ENCODE measurements around the gene ZNF430. TPM values are rescaled to one million over a fixed set of nuclear protein-coding genes. Genes with fewer than 3 reads are reported as not detected.
"Not testable (repeated sequence)": the region's sequence is repeated elsewhere in the genome, so short reads cannot be mapped to it uniquely, and the experiment has no call there.

The ZNF430 gene
- total and polyA plus RNA-seq, 2 experiments from 2014 or later = 13.1 to 20.0 TPM

DNA sequence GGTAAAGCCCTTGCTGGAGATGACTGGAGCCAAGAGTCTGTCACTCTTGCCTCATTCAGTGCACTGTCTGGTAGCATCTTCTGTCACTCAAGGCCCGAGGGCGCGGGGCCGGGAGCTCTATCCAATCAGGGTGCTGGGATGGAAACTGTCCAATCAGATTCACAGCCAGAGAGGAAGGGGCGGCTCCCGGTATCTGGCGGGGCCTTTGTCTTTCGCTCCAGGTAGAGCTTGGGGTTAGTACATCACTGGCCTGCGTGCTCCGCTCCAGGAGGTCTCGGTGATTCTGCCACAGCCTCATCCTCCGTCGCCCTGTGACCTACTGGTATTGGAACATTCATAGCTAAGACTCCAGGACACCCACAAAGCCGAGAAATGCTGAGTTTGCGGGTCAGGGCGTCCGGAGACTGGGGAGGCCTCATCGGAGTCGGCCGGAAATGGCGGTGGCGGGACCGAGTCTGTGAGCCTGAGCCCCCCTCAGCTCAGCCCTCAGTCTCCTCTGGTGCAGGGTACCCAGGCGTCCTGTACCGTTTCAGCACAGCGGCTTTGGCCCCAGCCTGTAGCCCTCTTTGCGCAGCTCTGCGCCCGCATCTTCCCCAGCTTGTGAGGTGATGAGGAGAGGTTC, 20.6 kb upstream of the ZNF430 start:
- peaks cover 8% of the 10 kb centered on the region; the same call in 1 of the 3 replicates for H3K9me3 Mint-ChIP-seq
- peak; percentile 98 for DNase-seq (ENCODE audit: low spot score)
- peaks cover 29% of the 10 kb centered on the region for H3K36me3 Mint-ChIP-seq (ENCODE audit: low read depth)
- Histone ChIP-seq H3K36me3 (ENCODE audit: insufficient read depth) (no peaks in the 10 kb centered on the region), H3K4me2 (peak overlapping the region; percentile 84), H3K79me2 (replicated peaks; ENCODE audit: insufficient read depth) (peaks cover 29% of the 10 kb centered on the region), H3K27ac (ENCODE audit: low read depth) (peak overlapping the region; percentile 69), H3K27me3 (ENCODE audit: insufficient read depth) (no peaks in the 10 kb centered on the region), H2AFZ (no peak overlapping the region; the same call in 1 of the 2 replicates), H4K20me1 (replicated peaks; ENCODE audit: insufficient read depth) (no peaks in the 10 kb centered on the region), H3F3A (replicated peaks; ENCODE audit: low read depth) (no peaks in the 10 kb centered on the region), H3K4me1 (ENCODE audit: insufficient read depth) (peaks cover 20% of the 10 kb centered on the region), H3K4me3 (peak overlapping the region; percentile 70), H3K9me2 (ENCODE audit: insufficient read depth) (no peaks in the 10 kb centered on the region)
- peaks cover 21% of the 10 kb centered on the region for H3K4me1 Mint-ChIP-seq
- peaks cover 11% of the 10 kb centered on the region for H3K27me3 Mint-ChIP-seq (ENCODE audit: insufficient read depth, low read depth, poor library complexity)
- peak overlapping the region; percentile 99 for H3K27ac Mint-ChIP-seq
- peak overlapping the region; percentile 99 for H3K4me3 Mint-ChIP-seq
- peak; percentile 98 for ATAC-seq
- TF ChIP-seq NANOG (IDR thresholded peaks at IDR 0.05; ENCODE audit: borderline replicate concordance) (no peak), REST (IDR thresholded peaks at IDR 0.05; ENCODE audit: unreplicated experiment) (no peak), CTCF (conservative IDR thresholded peaks at IDR 0.05; ENCODE audit: low read depth in 2 of 2) (no peak), POLR2AphosphoS5 (IDR thresholded peaks at IDR 0.05; ENCODE audit: low read depth) (peak; percentile 97), CREB1 (CRISPR knock-in tag; IDR thresholded peaks at IDR 0.05; ENCODE audit: low read depth) (0 out of 2 replicates have a peak, but pooled peaks have one; percentile 57), JUNB (IDR thresholded peaks at IDR 0.05; ENCODE audit: unreplicated experiment) (no peak)

DNA sequence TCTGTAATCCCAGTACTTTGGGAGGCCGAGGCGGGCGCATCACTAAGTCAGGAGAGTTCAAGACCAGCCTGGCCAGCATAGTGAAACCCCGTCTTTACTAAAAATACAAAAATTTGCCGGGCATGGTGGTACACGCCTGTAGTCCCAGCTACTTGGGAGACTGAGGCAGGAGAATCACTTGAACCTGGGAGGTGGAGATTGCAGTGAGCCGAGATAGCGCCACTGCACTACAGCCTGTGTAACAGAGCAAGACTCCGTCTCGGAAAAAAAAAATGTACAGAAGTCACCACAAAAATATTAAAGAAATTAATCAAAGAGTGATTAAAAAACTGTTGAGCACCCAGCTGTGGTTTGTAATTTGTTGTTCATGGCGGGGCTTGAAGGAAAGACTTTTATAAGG, 781 bp downstream of the ZNF430 start:
- H3K27ac ChIP-seq (ENCODE audit: low read depth) = peak overlapping the region; percentile 79; the same call in 1 of the 2 replicates

More for the DNA sequence above, 781 bp downstream of the ZNF430 start:
- H3K4me3 ChIP-seq = peak overlapping the region; percentile 91
- peaks cover 52% of the 10 kb centered on the region for H3K79me2 ChIP-seq (replicated peaks; ENCODE audit: insufficient read depth)
- not testable (repeated sequence) for H3K9me2 ChIP-seq (ENCODE audit: insufficient read depth); H3K9me3 Mint-ChIP-seq; H3K27me3 ChIP-seq (ENCODE audit: insufficient read depth); H3K36me3 ChIP-seq (ENCODE audit: insufficient read depth); H3F3A ChIP-seq (replicated peaks; ENCODE audit: low read depth); DNase-seq (ENCODE audit: low spot score); ATAC-seq
- Mint-ChIP-seq H3K4me1 (peaks cover 16% of the 10 kb centered on the region; the same call in 2 of the 3 replicates), H3K4me3 (peak overlapping the region; percentile 99), H3K27ac (peak overlapping the region; percentile 96), H3K36me3 (ENCODE audit: low read depth) (peaks cover 44% of the 10 kb centered on the region), H3K27me3 (ENCODE audit: insufficient read depth, low read depth, poor library complexity) (peaks cover 18% of the 10 kb centered on the region)
- peak overlapping the region; percentile 80 for H2AFZ ChIP-seq
- H3K4me2 ChIP-seq = peak overlapping the region; percentile 96
- H3K4me1 ChIP-seq (ENCODE audit: insufficient read depth) = peaks cover 30% of the 10 kb centered on the region
- peaks cover 10% of the 10 kb centered on the region; the same call in 1 of the 2 replicates for H4K20me1 ChIP-seq (replicated peaks; ENCODE audit: insufficient read depth)

Measured in GM23338 (cell line).